Neural progenitor cell (in vitro differentiated cells): ENCODE results near the gene CDH23. TPM values are rescaled to one million over a fixed set of nuclear protein-coding genes. Genes with fewer than 3 reads are reported as not detected.

Experiments used
- DNase-seq: peaks from one replicate; pipeline ENCODE4 v3.0.0-alpha.2; 2016; ENCODE audit warnings: low spot score
- H2AFZ ChIP-seq: fragments of 200-600 bp; sonication (generic); replicated peaks from 2 replicates; pipeline ENCODE4 v1.6.1; 2016; ENCODE audit warnings: antibody characterized with exemption
- H3F3A ChIP-seq: fragments of 200-600 bp; sonication (generic); 2 replicates; pipeline ENCODE4 v1.6.1; 2016; ENCODE audit warnings: antibody characterized with exemption, low read depth
- H3K27ac ChIP-seq: fragments of 200-600 bp; sonication (generic); 2 replicates; pipeline ENCODE4 v1.5.1; 2016; ENCODE audit warnings: mild to moderate bottlenecking
- H3K27me3 ChIP-seq: fragments of 200-600 bp; sonication (generic); 2 replicates; pipeline ENCODE4 v1.6.1; 2016; ENCODE audit warnings: mild to moderate bottlenecking, moderate library complexity
- H3K36me3 ChIP-seq: fragments of 200-600 bp; sonication (generic); 2 replicates; pipeline ENCODE4 v1.5.1; 2016
- H3K4me1 ChIP-seq: fragments of 200-600 bp; sonication (generic); 2 replicates; pipeline ENCODE4 v1.6.1; 2016; ENCODE audit warnings: mixed run types
- H3K4me2 ChIP-seq: fragments of 200-600 bp; sonication (generic); 2 replicates; pipeline ENCODE4 v1.6.1; 2016
- H3K4me3 ChIP-seq: fragments of 200-600 bp; sonication (generic); 2 replicates; pipeline ENCODE4 v1.5.1; 2016
- H3K79me2 ChIP-seq: fragments of 200-600 bp; sonication (generic); 2 replicates; pipeline ENCODE4 v1.6.1; 2016; ENCODE audit warnings: low read depth
- H3K9ac ChIP-seq: fragments of 200-600 bp; sonication (generic); 2 replicates; pipeline ENCODE4 v1.6.1; 2016
- H3K9me3 ChIP-seq: fragments of 200-600 bp; sonication (generic); 2 replicates; pipeline ENCODE4 v1.5.1; 2016; ENCODE audit warnings: low read depth
- H4K20me1 ChIP-seq: fragments of 200-600 bp; sonication (generic); 2 replicates; pipeline ENCODE4 v1.6.1; 2016; ENCODE audit warnings: low read depth
- H3K27ac Mint-ChIP-seq: 3 replicates; pipeline ENCODE4 v1.8.0; 2021; ENCODE audit warnings: mixed read lengths
- H3K27me3 Mint-ChIP-seq: 2 replicates; pipeline ENCODE4 v1.8.0; 2022; ENCODE audit warnings: low read depth, mild to moderate bottlenecking, inconsistent platforms, moderate library complexity, mixed read lengths; ENCODE audit not compliant: insufficient read depth
- H3K36me3 Mint-ChIP-seq: 3 replicates; pipeline ENCODE4 v1.8.0; 2021; ENCODE audit warnings: mixed read lengths
- H3K4me1 Mint-ChIP-seq: 3 replicates; pipeline ENCODE4 v1.8.0; 2021; ENCODE audit warnings: mixed read lengths
- H3K4me3 Mint-ChIP-seq: 3 replicates; pipeline ENCODE4 v1.8.0; 2021; ENCODE audit warnings: mild to moderate bottlenecking, moderate library complexity, mixed read lengths
- H3K9me3 Mint-ChIP-seq: 3 replicates; pipeline ENCODE4 v1.8.0; 2020; ENCODE audit warnings: mixed read lengths
- CTCF ChIP-seq: fragments of 200-600 bp; sonication (generic); IDR thresholded peaks from 2 replicates; pipeline ENCODE4 v1.5.1; 2017; ENCODE audit warnings: antibody characterized with exemption, mild to moderate bottlenecking
- EZH2 ChIP-seq: fragments of 200-600 bp; sonication (generic); IDR thresholded peaks from 2 replicates; pipeline ENCODE4 v1.6.1; 2017; ENCODE audit warnings: antibody characterized with exemption, mild to moderate bottlenecking, moderate library complexity
- EZH2phosphoT487 ChIP-seq: fragments of 200-600 bp; sonication (generic); IDR thresholded peaks from 2 replicates; pipeline ENCODE4 v1.6.1; 2017; ENCODE audit warnings: antibody characterized with exemption
- total RNA-seq: library from RNA; depleted of rRNA; stranded (reverse); fragments of >200 nt; gene quantifications from 2 replicates; pipeline ENCODE4 v1.2.3, GENCODE V29; 2015; ENCODE audit warnings: low replicate concordance

Gene CDH23
- total RNA-seq, 1 donor from 2014 or later: 5.9 TPM

- no peak for DNase-seq
Observed at GRCh38 chr10:71423250-71423649, 26.5 kb downstream of the CDH23 start.

GRCh38 chr10:71423901-71424300, 27.2 kb downstream of the CDH23 start:
- H4K20me1 ChIP-seq: no peaks in the 10 kb centered on the region
- no peak for TF ChIP-seq CTCF
- no peak for TF ChIP-seq EZH2
- no peak for TF ChIP-seq EZH2phosphoT487
- H3K4me1 Mint-ChIP-seq: peaks cover 11% of the 10 kb centered on the region
- H3K79me2 ChIP-seq: no peaks in the 10 kb centered on the region
- no peak overlapping the region for H3K9ac ChIP-seq
- no peak overlapping the region for H2AFZ ChIP-seq
- no peaks in the 10 kb centered on the region for H3F3A ChIP-seq
- no peak overlapping the region for H3K4me3 Mint-ChIP-seq
- H3K27me3 ChIP-seq: no peaks in the 10 kb centered on the region
- H3K9me3 ChIP-seq: no peaks in the 10 kb centered on the region
- no peak for DNase-seq
- H3K27me3 Mint-ChIP-seq: peaks cover 11% of the 10 kb centered on the region
- no peak overlapping the region for H3K4me3 ChIP-seq
- H3K9me3 Mint-ChIP-seq: no peaks in the 10 kb centered on the region
- H3K4me1 ChIP-seq: no peaks in the 10 kb centered on the region
- no peak overlapping the region for H3K27ac ChIP-seq
- no peaks in the 10 kb centered on the region for H3K36me3 ChIP-seq
- H3K4me2 ChIP-seq: no peak overlapping the region
- H3K27ac Mint-ChIP-seq: no peak overlapping the region
- no peaks in the 10 kb centered on the region for H3K36me3 Mint-ChIP-seq

More at GRCh38 chr10:71423250-71423649, 26.5 kb downstream of the CDH23 start:
- Mint-ChIP-seq H3K9me3 (no peaks in the 10 kb centered on the region), H3K36me3 (no peaks in the 10 kb centered on the region), H3K4me1 (peaks cover 11% of the 10 kb centered on the region), H3K27ac (peak overlapping the region; percentile 73), H3K27me3 (peaks cover 11% of the 10 kb centered on the region), H3K4me3 (no peak overlapping the region)
- no peaks in the 10 kb centered on the region for H4K20me1 ChIP-seq
- no peaks in the 10 kb centered on the region for H3K9me3 ChIP-seq
- no peaks in the 10 kb centered on the region for H3K4me1 ChIP-seq
- H3K27ac ChIP-seq: no peak overlapping the region
- no peak overlapping the region for H3K4me2 ChIP-seq
- TF ChIP-seq CTCF (no peak), EZH2 (no peak)
- H2AFZ ChIP-seq: no peak overlapping the region
- H3K27me3 ChIP-seq: no peaks in the 10 kb centered on the region
- H3K36me3 ChIP-seq: no peaks in the 10 kb centered on the region
- H3F3A ChIP-seq: no peaks in the 10 kb centered on the region
- H3K4me3 ChIP-seq: no peak overlapping the region
- H3K9ac ChIP-seq: no peak overlapping the region
- no peaks in the 10 kb centered on the region for H3K79me2 ChIP-seq

GRCh38 chr10:71424496-71425194, 27.9 kb downstream of the CDH23 start:
- DNase-seq: no peak
- Histone ChIP-seq H2AFZ (no peak overlapping the region), H3K27ac (no peak overlapping the region), H3K4me3 (no peak overlapping the region), H3K9me3 (no peaks in the 10 kb centered on the region), H3K4me1 (no peaks in the 10 kb centered on the region), H3K9ac (no peak overlapping the region), H4K20me1 (no peaks in the 10 kb centered on the region), H3K27me3 (no peaks in the 10 kb centered on the region), H3K79me2 (no peaks in the 10 kb centered on the region), H3K36me3 (no peaks in the 10 kb centered on the region), H3F3A (no peaks in the 10 kb centered on the region), H3K4me2 (no peak overlapping the region)
- no peaks in the 10 kb centered on the region for H3K9me3 Mint-ChIP-seq
- peak overlapping the region; percentile 82 for H3K27ac Mint-ChIP-seq
- H3K4me3 Mint-ChIP-seq: no peak overlapping the region
- peaks cover 12% of the 10 kb centered on the region for H3K4me1 Mint-ChIP-seq
- peaks cover 11% of the 10 kb centered on the region for H3K27me3 Mint-ChIP-seq
- no peak for TF ChIP-seq EZH2
- no peak for TF ChIP-seq CTCF
- no peaks in the 10 kb centered on the region for H3K36me3 Mint-ChIP-seq
